Measurements from ENCODE around the gene TBCB.

DNA sequence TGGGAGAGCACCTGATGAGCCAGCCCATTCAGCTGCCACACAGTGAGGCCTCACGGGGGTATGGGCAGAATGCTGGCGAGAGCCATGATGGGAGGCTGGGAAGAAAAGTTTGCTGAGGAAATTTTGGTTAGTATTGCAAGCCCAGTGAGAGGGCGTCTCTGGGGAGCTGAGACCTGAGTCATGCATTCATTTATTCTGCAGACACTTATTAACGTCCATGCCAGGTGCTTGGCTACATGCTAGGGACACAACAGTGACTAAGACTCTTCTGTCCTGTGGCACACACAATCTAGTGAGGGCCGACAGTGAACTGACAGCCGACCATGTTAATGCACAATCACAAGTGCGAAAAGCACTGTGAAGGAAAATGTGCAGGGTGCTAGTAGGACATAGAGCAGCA is 33.4 kb upstream of the TBCB start:
- TF ChIP-seq, protein P1, sequence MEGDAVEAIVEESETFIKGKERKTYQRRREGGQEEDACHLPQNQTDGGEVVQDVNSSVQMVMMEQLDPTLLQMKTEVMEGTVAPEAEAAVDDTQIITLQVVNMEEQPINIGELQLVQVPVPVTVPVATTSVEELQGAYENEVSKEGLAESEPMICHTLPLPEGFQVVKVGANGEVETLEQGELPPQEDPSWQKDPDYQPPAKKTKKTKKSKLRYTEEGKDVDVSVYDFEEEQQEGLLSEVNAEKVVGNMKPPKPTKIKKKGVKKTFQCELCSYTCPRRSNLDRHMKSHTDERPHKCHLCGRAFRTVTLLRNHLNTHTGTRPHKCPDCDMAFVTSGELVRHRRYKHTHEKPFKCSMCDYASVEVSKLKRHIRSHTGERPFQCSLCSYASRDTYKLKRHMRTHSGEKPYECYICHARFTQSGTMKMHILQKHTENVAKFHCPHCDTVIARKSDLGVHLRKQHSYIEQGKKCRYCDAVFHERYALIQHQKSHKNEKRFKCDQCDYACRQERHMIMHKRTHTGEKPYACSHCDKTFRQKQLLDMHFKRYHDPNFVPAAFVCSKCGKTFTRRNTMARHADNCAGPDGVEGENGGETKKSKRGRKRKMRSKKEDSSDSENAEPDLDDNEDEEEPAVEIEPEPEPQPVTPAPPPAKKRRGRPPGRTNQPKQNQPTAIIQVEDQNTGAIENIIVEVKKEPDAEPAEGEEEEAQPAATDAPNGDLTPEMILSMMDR (IDR thresholded peaks at IDR 0.05; ENCODE audit: poor library complexity) = no peak
- no peak for TF ChIP-seq EZH2 (IDR thresholded peaks at IDR 0.05; ENCODE audit: borderline replicate concordance)
